Heart left ventricle (tissue), 16 donors: ENCODE data around the gene SORBS2. TPM values are rescaled to one million over a fixed set of nuclear protein-coding genes. Genes with fewer than 3 reads are reported as not detected.
A peak's percentile ranks its signal among the peaks of the same experiment; 100 is the strongest.

Experiments used
- ATAC-seq, 4 donors: fragments of 200-7000 bp; cut with Tn5 transposase; one replicate each; pipeline ENCODE4 v1.9.1; 2020 to 2022; ENCODE audit warnings: moderate library complexity in 4 of 4, mild to moderate bottlenecking in 3 of 4, moderate number of reproducible peaks in 1 of 4
- DNase-seq, 5 donors: peaks; one replicate each; pipeline ENCODE4 v3.0.0-alpha.2; 2020
- H3K27ac ChIP-seq, 12 donors: fragments of 200-600 bp; sonication (generic) in 4 of 12; one replicate each; pipeline versions ENCODE4 v1.5.0 to v1.8.0; 2016 to 2022; ENCODE audit warnings: mild to moderate bottlenecking in 2 of 12
- H3K27me3 ChIP-seq, 9 donors: fragments of 200-600 bp; sonication (generic) in 2 of 9; one replicate each; pipeline versions ENCODE4 v1.5.1 to v1.8.0; 2016 to 2022; ENCODE audit warnings: mild to moderate bottlenecking in 3 of 9
- H3K36me3 ChIP-seq, 9 donors: fragments of 200-600 bp; sonication (generic) in 2 of 9; one replicate each; pipeline versions ENCODE4 v1.5.0 to v1.8.0; 2018 to 2022; ENCODE audit warnings: mild to moderate bottlenecking in 2 of 9
- H3K4me1 ChIP-seq, 12 donors: fragments of 200-600 bp; sonication (generic) in 4 of 12; one replicate each; pipeline versions ENCODE4 v1.5.0 to v1.8.0; 2016 to 2022; ENCODE audit warnings: mild to moderate bottlenecking in 3 of 12
- H3K4me3 ChIP-seq, 12 donors: fragments of 200-600 bp; sonication (generic) in 4 of 12; one replicate each; pipeline versions ENCODE4 v1.5.0 to v1.8.0; 2017 to 2022; ENCODE audit warnings: mild to moderate bottlenecking in 9 of 12, moderate library complexity in 4 of 12
- H3K9me3 ChIP-seq, 12 donors: fragments of 200-600 bp; sonication (generic) in 4 of 12; one replicate each; pipeline versions ENCODE4 v1.5.0 to v1.8.0; 2016 to 2022; ENCODE audit warnings: mild to moderate bottlenecking in 1 of 12
- POLR2A ChIP-seq, 2 donors: fragments of 450-650 bp; IDR thresholded peaks; one replicate each; pipeline ENCODE4 v1.6.1; 2017; ENCODE audit warnings: antibody characterized with exemption in 2 of 2, mild to moderate bottlenecking in 2 of 2, moderate library complexity in 2 of 2
- WGBS, 4 donors: extraction: QIAGEN DNeasy Blood & Tissue Kit in 2 of 4; methylation state at CpG; one replicate each; pipeline versions ENCODE4 v1.1.5 to v1.1.7; 2013 to 2018; 5-methylcytosine and 5-hydroxymethylcytosine counted together
- intact Hi-C, 10 donors: fragments of 100-400 bp; cut with DNase I; formaldehyde crosslinking; loops; one replicate each; pipeline versions ENCODE4 v1.11.1 to v1.14.2; 2022
- polyA plus RNA-seq, 2 donors: library from polyadenylated mRNA; stranded (reverse); fragments of 200-250 nt; gene quantifications; one replicate each; pipeline ENCODE4 v1.2.3, GENCODE V29; 2013
- total RNA-seq, 9 donors: library from RNA; depleted of rRNA in 2 of 9; stranded (reverse); fragments of >200 nt in 2 of 9; fragmentation: NEBNext Ultra II Directional in 3 of 9; extraction: Animal tissue kit (Norgen Biotek cat#: 25700) in 3 of 9; gene quantifications; one replicate each; pipeline versions ENCODE4 v1.1.0 to v1.2.4, GENCODE V29; 2016 to 2023
- TF ChIP-seq, protein P1 (sequence below), 12 donors: fragments of 200-600 bp; sonication (generic) in 4 of 12; IDR thresholded peaks; one replicate each; pipeline versions ENCODE4 v1.5.0 to v1.8.0; 2018 to 2022; ENCODE audit warnings: antibody characterized with exemption in 12 of 12, mild to moderate bottlenecking in 5 of 12
- donor health status: ischemic (EF 13 %, LVEDD 7.1; RV severe dilation, severe dysfunction).
- donor health status: healthy with polysubstance abuse.
- donor health status: DM: no; HTN: yes; CAD: no.
- donor health status: DM: no; HTN: no; CAD: no.
- donor health status: ischemic (EF 25% LVEDD 6.9; RV normal size, moderate dysfunction).
- donor health status: ischemic (EF 25% LVEDD 5.7; RV mildly dilated, moderate dysfunction).
- donor health status: healthy.
- donor health status: DM: yes; HTN: yes; CAD: no.
- donor health status: ischemic (EF 35%, LVEDD 5.7; RV mildly dilated, moderate dysfunction).
- donor health status: nonischemic (EF 11% LVEDD 7.7; RV severe dilation, severe dysfunction).
- donor health status: DM: yes; HTN: yes; CAD: no.
- donor health status: PGD.
- donor health status: ischemic (EF 29% LVEDD 5.4; RV normal size, mild dysfunction).
- donor health status: nonischemic (EF 23%, LVEDD 6.1; RV moderate dilation, normal function).

Gene SORBS2
- total and polyA plus RNA-seq, 11 donors: 254 to 2,158 (median 1,369) TPM

DNA sequence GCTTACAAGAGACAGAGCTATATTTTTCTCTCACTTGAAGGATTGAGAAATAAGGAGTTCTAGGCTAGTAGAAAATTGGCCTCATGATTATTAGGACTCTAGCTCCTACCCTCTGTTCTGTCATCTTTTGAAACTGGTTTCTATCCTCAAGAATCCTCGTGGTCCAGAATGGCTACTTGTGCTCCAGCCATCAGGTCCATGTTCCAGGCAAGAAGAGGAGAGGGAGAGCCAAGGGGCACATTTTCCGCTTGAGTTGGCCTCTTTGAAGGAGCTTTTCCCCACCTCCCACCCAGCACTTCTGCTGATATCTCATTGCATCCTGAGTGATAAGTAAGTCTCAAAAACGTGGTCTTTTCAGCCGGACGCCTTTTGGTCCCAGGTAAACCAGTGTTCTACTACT, 7.2 kb upstream of the SORBS2 start:
- Histone ChIP-seq H3K27ac (peak overlapping the region in 3 of 12 donors; percentile 4 to 60 (median 13)), H3K27me3 (no peaks in the 10 kb centered on the region), H3K9me3 (no peaks in the 10 kb centered on the region), H3K4me1 (peaks cover 0 to 14% (median 0%) of the 10 kb centered on the region in 12 donors), H3K36me3 (no peaks in the 10 kb centered on the region), H3K4me3 (no peak overlapping the region)
- intact Hi-C loops: no loop called here
- DNase-seq: no peak
- ATAC-seq: no peak
- TF ChIP-seq, protein P1, sequence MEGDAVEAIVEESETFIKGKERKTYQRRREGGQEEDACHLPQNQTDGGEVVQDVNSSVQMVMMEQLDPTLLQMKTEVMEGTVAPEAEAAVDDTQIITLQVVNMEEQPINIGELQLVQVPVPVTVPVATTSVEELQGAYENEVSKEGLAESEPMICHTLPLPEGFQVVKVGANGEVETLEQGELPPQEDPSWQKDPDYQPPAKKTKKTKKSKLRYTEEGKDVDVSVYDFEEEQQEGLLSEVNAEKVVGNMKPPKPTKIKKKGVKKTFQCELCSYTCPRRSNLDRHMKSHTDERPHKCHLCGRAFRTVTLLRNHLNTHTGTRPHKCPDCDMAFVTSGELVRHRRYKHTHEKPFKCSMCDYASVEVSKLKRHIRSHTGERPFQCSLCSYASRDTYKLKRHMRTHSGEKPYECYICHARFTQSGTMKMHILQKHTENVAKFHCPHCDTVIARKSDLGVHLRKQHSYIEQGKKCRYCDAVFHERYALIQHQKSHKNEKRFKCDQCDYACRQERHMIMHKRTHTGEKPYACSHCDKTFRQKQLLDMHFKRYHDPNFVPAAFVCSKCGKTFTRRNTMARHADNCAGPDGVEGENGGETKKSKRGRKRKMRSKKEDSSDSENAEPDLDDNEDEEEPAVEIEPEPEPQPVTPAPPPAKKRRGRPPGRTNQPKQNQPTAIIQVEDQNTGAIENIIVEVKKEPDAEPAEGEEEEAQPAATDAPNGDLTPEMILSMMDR (IDR thresholded peaks at IDR 0.05): no peak
- no peak for TF ChIP-seq POLR2A (IDR thresholded peaks at IDR 0.05)
- WGBS, 4 donors: 88 to 95% (median 91%) methylated on average over 5 of the region's 5 CpGs

DNA sequence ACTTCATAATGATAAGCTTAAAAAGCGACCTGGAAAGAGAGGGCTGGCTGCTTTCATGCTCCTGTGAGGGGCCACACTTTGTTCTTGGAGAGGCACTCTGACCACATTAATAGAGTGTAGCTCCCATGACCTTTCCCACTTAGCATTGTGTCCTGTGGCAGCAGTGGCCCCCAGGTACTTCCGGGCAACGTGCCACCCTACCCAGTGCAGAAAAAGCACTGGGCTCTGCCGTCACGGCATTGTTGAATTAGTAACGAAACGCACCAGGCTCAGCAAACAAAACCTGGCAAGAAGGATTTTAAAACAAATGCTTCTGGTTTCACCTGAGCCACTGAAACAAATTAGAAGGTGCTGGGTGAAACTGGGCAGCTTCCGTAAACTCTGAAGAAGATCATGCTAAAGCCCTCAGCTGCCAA, 5.4 kb upstream of the SORBS2 start:
- intact Hi-C loops: no loop called here
- 49 to 64% (median 60%) methylated on average over 8 of the region's 8 CpGs for WGBS, 4 donors
- H3K4me3 ChIP-seq: no peak overlapping the region

GRCh38 chr4:185813133-185813532, 1.1 kb upstream of the SORBS2 start:
- DNase-seq: no peak
- intact Hi-C loops: loop anchor here in 3 of 10 donors (5.0 kb wide), 1 partner anchor 34 kb away; no protein-coding TSS in a partner anchor
- Histone ChIP-seq H3K36me3 (no peaks in the 10 kb centered on the region), H3K4me3 (no peak overlapping the region), H3K27ac (peak overlapping the region in 7 of 12 donors; percentile 17 to 87 (median 82)), H3K27me3 (no peaks in the 10 kb centered on the region), H3K4me1 (peaks cover 0 to 7% (median 0%) of the 10 kb centered on the region in 12 donors), H3K9me3 (no peaks in the 10 kb centered on the region)
- ATAC-seq: no peak
- TF ChIP-seq POLR2A (IDR thresholded peaks at IDR 0.05): no peak
- TF ChIP-seq, protein P1 (IDR thresholded peaks at IDR 0.05): no peak
- WGBS, 4 donors: 87 to 94% (median 91%) methylated on average over 8 of the region's 8 CpGs

More for the DNA sequence above, 5.4 kb upstream of the SORBS2 start:
- H3K27ac ChIP-seq: peak overlapping the region; percentile 4 to 83 (median 64)
- ATAC-seq (peak; percentile 61 to 87 (median 85)), DNase-seq (peak; percentile 54 to 81 (median 74))
- no peaks in the 10 kb centered on the region for H3K27me3 ChIP-seq
- H3K4me1 ChIP-seq: peaks cover 0 to 14% (median 0%) of the 10 kb centered on the region in 12 donors
- no peaks in the 10 kb centered on the region for H3K9me3 ChIP-seq
- no peaks in the 10 kb centered on the region for H3K36me3 ChIP-seq
- TF ChIP-seq POLR2A (IDR thresholded peaks at IDR 0.05): no peak
- TF ChIP-seq, protein P1 (IDR thresholded peaks at IDR 0.05): no peak

- ATAC-seq (no peak), DNase-seq (no peak)
Observed at GRCh38 chr4:185810746-185811508, 1.1 kb downstream of the SORBS2 start.

More at GRCh38 chr4:185810746-185811508, 1.1 kb downstream of the SORBS2 start:
- Histone ChIP-seq H3K27me3 (no peaks in the 10 kb centered on the region), H3K4me1 (peaks cover 0 to 3% (median 0%) of the 10 kb centered on the region in 12 donors), H3K27ac (peak overlapping the region; percentile 72 to 95 (median 82)), H3K4me3 (peak overlapping the region; percentile 35 to 71 (median 59)), H3K9me3 (no peaks in the 10 kb centered on the region), H3K36me3 (no peaks in the 10 kb centered on the region)
- no peak for TF ChIP-seq POLR2A (IDR thresholded peaks at IDR 0.05)
- TF ChIP-seq, protein P1 (IDR thresholded peaks at IDR 0.05): no peak
- 39 to 49% (median 44%) methylated on average over 13 of the region's 13 CpGs for WGBS, 4 donors
- intact Hi-C loops: loop anchor here in 3 of 10 donors (5.0 kb wide), 1 partner anchor 36 kb away; no protein-coding TSS in a partner anchor
